Measurements from ENCODE around the gene GJA4. TPM values are rescaled to one million over a fixed set of nuclear protein-coding genes. Genes with fewer than 3 reads are reported as not detected.

The GJA4 gene
- total and polyA plus RNA-seq, 2 of the 13 experiments (the other 11 are each of a cell fraction or from before 2014, with no cell fraction given), result not detected

DNA sequence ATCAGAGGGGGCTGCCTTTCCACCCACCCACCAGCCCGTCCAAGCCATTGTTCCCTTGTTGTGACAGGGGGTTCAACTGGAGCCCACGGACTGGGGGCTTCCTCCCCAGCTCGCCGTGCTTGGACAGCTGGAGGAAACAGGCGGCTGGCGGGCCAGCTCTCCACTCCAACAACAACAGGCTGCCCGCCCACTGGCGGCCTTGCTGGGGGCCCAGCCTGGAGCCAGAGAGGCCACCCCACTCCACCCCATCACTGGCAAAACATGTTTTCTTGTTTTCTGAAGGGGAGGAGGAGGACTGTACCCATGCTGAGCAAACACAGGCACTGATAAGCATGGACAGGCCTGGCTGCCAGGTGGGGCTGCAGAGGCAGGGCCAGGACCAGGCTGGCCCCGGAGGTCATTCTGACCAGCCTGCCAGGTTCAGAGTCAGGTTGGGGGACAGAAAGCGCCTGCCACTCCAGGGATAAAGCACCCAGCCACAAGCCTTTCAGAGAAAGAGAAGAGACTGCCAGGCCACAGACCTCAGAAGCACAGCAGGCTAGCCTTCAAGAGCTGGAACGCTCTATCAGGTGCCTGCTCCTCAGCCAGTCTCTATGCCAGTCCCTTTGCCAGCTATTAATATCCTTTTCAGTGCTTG, 32.8 kb downstream of the GJA4 start (continued):
- TF ChIP-seq, protein P1, sequence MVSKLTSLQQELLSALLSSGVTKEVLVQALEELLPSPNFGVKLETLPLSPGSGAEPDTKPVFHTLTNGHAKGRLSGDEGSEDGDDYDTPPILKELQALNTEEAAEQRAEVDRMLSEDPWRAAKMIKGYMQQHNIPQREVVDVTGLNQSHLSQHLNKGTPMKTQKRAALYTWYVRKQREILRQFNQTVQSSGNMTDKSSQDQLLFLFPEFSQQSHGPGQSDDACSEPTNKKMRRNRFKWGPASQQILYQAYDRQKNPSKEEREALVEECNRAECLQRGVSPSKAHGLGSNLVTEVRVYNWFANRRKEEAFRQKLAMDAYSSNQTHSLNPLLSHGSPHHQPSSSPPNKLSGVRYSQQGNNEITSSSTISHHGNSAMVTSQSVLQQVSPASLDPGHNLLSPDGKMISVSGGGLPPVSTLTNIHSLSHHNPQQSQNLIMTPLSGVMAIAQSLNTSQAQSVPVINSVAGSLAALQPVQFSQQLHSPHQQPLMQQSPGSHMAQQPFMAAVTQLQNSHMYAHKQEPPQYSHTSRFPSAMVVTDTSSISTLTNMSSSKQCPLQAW (CRISPR knock-in tag; IDR thresholded peaks at IDR 0.05), result peak; percentile 66; the same call in 1 of the 2 replicates
- TF ChIP-seq RBM39 (IDR thresholded peaks at IDR 0.05; ENCODE audit: low read depth, low read length, poor library complexity, severe bottlenecking) (no peak), HDAC1 (CRISPR knock-in tag; IDR thresholded peaks at IDR 0.05) (peak; percentile 76), ZNF326 (CRISPR knock-in tag; IDR thresholded peaks at IDR 0.05; ENCODE audit: borderline replicate concordance) (no peak), SKI (IDR thresholded peaks at IDR 0.05; ENCODE audit: partially characterized antibody) (no peak), NR2F6 (IDR thresholded peaks at IDR 0.05) (peak; percentile 51; the same call in 1 of the 2 replicates), NR2F6 (CRISPR knock-in tag; IDR thresholded peaks at IDR 0.05) (peak; percentile 81), NKX3-1 (CRISPR knock-in tag; IDR thresholded peaks at IDR 0.05) (no peak), ZNF263 (CRISPR knock-in tag; IDR thresholded peaks at IDR 0.05) (peak; percentile 79)
- TF ChIP-seq, protein P2, sequence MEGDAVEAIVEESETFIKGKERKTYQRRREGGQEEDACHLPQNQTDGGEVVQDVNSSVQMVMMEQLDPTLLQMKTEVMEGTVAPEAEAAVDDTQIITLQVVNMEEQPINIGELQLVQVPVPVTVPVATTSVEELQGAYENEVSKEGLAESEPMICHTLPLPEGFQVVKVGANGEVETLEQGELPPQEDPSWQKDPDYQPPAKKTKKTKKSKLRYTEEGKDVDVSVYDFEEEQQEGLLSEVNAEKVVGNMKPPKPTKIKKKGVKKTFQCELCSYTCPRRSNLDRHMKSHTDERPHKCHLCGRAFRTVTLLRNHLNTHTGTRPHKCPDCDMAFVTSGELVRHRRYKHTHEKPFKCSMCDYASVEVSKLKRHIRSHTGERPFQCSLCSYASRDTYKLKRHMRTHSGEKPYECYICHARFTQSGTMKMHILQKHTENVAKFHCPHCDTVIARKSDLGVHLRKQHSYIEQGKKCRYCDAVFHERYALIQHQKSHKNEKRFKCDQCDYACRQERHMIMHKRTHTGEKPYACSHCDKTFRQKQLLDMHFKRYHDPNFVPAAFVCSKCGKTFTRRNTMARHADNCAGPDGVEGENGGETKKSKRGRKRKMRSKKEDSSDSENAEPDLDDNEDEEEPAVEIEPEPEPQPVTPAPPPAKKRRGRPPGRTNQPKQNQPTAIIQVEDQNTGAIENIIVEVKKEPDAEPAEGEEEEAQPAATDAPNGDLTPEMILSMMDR (CRISPR knock-in tag; IDR thresholded peaks at IDR 0.05), result peak; percentile 49
- TF ChIP-seq, protein P3, sequence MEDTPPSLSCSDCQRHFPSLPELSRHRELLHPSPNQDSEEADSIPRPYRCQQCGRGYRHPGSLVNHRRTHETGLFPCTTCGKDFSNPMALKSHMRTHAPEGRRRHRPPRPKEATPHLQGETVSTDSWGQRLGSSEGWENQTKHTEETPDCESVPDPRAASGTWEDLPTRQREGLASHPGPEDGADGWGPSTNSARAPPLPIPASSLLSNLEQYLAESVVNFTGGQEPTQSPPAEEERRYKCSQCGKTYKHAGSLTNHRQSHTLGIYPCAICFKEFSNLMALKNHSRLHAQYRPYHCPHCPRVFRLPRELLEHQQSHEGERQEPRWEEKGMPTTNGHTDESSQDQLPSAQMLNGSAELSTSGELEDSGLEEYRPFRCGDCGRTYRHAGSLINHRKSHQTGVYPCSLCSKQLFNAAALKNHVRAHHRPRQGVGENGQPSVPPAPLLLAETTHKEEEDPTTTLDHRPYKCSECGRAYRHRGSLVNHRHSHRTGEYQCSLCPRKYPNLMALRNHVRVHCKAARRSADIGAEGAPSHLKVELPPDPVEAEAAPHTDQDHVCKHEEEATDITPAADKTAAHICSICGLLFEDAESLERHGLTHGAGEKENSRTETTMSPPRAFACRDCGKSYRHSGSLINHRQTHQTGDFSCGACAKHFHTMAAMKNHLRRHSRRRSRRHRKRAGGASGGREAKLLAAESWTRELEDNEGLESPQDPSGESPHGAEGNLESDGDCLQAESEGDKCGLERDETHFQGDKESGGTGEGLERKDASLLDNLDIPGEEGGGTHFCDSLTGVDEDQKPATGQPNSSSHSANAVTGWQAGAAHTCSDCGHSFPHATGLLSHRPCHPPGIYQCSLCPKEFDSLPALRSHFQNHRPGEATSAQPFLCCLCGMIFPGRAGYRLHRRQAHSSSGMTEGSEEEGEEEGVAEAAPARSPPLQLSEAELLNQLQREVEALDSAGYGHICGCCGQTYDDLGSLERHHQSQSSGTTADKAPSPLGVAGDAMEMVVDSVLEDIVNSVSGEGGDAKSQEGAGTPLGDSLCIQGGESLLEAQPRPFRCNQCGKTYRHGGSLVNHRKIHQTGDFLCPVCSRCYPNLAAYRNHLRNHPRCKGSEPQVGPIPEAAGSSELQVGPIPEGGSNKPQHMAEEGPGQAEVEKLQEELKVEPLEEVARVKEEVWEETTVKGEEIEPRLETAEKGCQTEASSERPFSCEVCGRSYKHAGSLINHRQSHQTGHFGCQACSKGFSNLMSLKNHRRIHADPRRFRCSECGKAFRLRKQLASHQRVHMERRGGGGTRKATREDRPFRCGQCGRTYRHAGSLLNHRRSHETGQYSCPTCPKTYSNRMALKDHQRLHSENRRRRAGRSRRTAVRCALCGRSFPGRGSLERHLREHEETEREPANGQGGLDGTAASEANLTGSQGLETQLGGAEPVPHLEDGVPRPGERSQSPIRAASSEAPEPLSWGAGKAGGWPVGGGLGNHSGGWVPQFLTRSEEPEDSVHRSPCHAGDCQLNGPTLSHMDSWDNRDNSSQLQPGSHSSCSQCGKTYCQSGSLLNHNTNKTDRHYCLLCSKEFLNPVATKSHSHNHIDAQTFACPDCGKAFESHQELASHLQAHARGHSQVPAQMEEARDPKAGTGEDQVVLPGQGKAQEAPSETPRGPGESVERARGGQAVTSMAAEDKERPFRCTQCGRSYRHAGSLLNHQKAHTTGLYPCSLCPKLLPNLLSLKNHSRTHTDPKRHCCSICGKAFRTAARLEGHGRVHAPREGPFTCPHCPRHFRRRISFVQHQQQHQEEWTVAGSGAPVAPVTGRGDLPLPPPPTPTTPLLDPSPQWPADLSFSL (CRISPR knock-in tag; IDR thresholded peaks at IDR 0.05), result no peak

All from HepG2 (cell line).